Activated CD4-positive, alpha-beta T cell treated with anti-CD3 and anti-CD28 coated beads, Interleukin-2, amount 10 ng/mL, durations not matched to agents 24 days and 14 days (primary cell): ENCODE results near the gene PLCB3. TPM values are rescaled to one million over a fixed set of nuclear protein-coding genes. Genes with fewer than 3 reads are reported as not detected.
"Not testable (repeated sequence)": the region's sequence is repeated elsewhere in the genome, so short reads cannot be mapped to it uniquely, and the experiment has no call there.

Experiments
- DNase-seq: peaks from one replicate; pipeline ENCODE4 v3.0.0; 2022
- H3K27ac Mint-ChIP-seq: one replicate; pipeline ENCODE4 v1.8.0; 2022; ENCODE audit warnings: mild to moderate bottlenecking, mixed read lengths
- H3K27me3 Mint-ChIP-seq: one replicate; pipeline ENCODE4 v1.8.0; 2022; ENCODE audit warnings: mixed read lengths
- H3K36me3 Mint-ChIP-seq: one replicate; pipeline ENCODE4 v1.8.0; 2022; ENCODE audit warnings: low read depth, mild to moderate bottlenecking, mixed read lengths
- H3K4me1 Mint-ChIP-seq: one replicate; pipeline ENCODE4 v1.8.0; 2021; ENCODE audit warnings: mixed read lengths
- H3K4me3 Mint-ChIP-seq: one replicate; pipeline ENCODE4 v1.8.0; 2022; ENCODE audit warnings: mild to moderate bottlenecking, moderate library complexity, mixed read lengths
- H3K9me3 Mint-ChIP-seq: one replicate; pipeline ENCODE4 v1.8.0; 2021; ENCODE audit warnings: mixed read lengths
- intact Hi-C: fragments of 100-400 bp; cut with micrococcal nuclease; formaldehyde crosslinking; loops from one replicate; pipeline ENCODE4 v1.15.1; 2023
- total RNA-seq: library from RNA; stranded (reverse); gene quantifications from 2 replicates; pipeline ENCODE4 v1.2.3, GENCODE V29; 2022

PLCB3 gene
- total RNA-seq, 1 donor from 2014 or later = 16.6 TPM

DNA sequence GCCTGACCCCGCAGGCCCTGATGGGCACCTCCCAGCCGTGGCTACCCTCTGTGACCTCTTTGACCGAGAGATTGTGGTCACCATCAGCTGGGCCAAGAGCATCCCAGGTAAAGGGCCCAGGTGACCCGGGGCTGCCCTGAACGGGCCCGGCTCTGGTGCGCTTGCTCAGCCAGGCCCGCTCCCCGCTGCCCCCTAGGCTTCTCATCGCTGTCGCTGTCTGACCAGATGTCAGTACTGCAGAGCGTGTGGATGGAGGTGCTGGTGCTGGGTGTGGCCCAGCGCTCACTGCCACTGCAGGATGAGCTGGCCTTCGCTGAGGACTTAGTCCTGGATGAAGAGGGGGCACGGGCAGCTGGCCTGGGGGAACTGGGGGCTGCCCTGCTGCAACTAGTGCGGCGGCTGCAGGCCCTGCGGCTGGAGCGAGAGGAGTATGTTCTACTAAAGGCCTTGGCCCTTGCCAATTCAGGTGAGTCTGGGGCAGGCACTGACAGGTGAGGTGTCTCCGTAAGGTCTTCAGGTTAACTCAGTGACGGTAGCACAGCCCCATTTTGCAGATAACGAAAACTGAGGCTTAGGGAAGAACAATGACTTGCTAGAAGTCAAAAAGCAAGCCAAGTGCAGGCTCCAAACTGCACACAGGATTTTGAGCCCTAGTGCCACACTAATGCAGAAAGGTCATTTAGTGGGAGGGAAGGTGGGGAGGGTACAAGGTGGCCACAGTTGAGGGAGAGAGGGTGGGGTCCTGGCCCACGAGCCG is 63.7 kb downstream of the PLCB3 start:
- Mint-ChIP-seq H3K4me1 (peaks cover 32% of the 10 kb centered on the region), H3K36me3 (peaks cover 41% of the 10 kb centered on the region), H3K27ac (peak overlapping the region; percentile 11), H3K27me3 (no peaks in the 10 kb centered on the region), H3K4me3 (peak overlapping the region; percentile 15), H3K9me3 (no peaks in the 10 kb centered on the region)
- DNase-seq = no peak
- intact Hi-C loops = no loop called here

DNA sequence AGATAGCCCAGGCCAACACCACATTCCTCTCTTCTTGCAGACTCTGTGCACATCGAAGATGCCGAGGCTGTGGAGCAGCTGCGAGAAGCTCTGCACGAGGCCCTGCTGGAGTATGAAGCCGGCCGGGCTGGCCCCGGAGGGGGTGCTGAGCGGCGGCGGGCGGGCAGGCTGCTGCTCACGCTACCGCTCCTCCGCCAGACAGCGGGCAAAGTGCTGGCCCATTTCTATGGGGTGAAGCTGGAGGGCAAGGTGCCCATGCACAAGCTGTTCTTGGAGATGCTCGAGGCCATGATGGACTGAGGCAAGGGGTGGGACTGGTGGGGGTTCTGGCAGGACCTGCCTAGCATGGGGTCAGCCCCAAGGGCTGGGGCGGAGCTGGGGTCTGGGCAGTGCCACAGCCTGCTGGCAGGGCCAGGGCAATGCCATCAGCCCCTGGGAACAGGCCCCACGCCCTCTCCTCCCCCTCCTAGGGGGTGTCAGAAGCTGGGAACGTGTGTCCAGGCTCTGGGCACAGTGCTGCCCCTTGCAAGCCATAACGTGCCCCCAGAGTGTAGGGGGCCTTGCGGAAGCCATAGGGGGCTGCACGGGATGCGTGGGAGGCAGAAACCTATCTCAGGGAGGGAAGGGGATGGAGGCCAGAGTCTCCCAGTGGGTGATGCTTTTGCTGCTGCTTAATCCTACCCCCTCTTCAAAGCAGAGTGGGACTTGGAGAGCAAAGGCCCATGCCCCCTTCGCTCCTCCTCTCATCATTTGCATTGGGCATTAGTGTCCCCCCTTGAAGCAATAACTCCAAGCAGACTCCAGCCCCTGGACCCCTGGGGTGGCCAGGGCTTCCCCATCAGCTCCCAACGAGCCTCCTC is 64.6 kb downstream of the PLCB3 start:
- Mint-ChIP-seq H3K4me3 (peak overlapping the region; percentile 92), H3K36me3 (peaks cover 42% of the 10 kb centered on the region), H3K4me1 (peaks cover 35% of the 10 kb centered on the region), H3K27ac (peak overlapping the region; percentile 97)
- H3K27me3 Mint-ChIP-seq, H3K9me3 Mint-ChIP-seq, DNase-seq, intact Hi-C loops: not testable (repeated sequence)

DNA sequence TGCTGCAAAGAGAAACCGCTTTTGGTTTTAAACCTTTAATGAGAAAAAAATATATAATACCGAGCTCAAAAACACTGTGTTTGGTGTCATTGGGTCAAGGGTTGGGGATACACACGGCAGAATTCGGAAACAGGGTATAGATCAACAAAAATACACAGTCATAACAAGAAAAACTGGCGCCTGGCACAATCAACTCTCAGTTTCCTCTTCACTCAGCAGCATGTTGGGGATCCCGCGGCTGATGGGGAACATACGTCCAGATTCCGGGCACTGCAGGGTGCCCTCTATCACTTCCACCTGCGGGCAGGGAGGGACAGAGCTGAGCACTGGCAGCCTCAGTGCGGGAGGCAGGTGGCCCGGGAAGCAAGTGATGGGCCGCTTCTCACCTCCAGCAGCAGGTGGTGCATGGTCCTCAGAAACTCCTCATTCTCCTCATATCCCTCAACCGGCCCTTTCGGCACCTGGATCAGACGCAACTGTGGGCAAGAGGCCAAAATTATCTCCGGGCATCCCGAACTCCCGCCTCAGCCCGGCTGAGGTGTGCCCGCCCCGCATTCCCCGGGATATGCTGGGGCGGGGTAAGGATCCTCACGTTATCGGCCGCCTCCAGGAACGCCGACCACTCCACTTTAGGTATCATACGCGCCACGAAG is 65.5 kb downstream of the PLCB3 start:
- H3K9me3 Mint-ChIP-seq = no peaks in the 10 kb centered on the region
- intact Hi-C loops = loop anchor here (1.0 kb wide), 4 partner anchors 11 to 47 kb away; partner anchors contain the start of genes CCDC88B and ESRRA
- DNase-seq = peak; percentile 80
- H3K4me1 Mint-ChIP-seq = peaks cover 38% of the 10 kb centered on the region
- peak overlapping the region; percentile 97 for H3K27ac Mint-ChIP-seq
- peaks cover 49% of the 10 kb centered on the region for H3K36me3 Mint-ChIP-seq
- H3K27me3 Mint-ChIP-seq = no peaks in the 10 kb centered on the region
- peak overlapping the region; percentile 92 for H3K4me3 Mint-ChIP-seq

DNA sequence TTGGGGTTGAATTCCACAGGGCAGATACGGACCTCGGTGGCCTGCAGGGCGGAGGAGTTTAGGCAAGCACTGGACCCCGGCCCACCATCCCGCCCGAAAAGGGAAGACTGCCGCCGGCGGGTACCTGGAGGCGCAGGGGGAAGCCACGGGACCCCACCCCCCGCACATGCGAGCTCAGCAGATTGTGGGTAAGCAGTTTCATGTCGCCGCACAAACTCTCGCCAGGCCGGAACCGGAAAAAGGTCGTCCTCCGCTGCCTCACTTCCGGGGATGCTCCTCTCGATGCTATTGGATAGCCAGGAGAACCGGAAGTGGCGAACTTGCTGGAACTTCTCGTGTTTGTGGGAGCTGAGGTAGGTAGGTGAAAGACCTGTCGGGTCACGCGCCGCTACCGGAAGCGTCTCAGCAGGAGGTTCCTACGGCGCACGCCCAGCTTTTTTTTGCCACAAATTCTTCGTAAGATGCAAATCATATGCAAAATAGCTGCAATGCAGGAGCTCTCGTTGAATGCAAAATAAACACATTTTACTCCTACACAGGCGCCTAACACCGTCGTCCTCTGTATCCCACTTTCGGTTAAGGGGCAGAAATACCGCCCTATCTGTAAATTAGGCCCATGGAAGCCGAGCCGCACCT is 66.1 kb downstream of the PLCB3 start, which contains the start of gene TRMT112:
TSS of gene TRMT112 (minus strand) at position 235 of the 636 bp plus-strand sequence. CDS start at position 202, 33 bp downstream.
- H3K27me3 Mint-ChIP-seq = no peaks in the 10 kb centered on the region
- peak within 1 kb of the TSS; percentile 97 for H3K27ac Mint-ChIP-seq
- peaks cover 47% of the 10 kb centered on the region for H3K36me3 Mint-ChIP-seq
- intact Hi-C loops = loop anchor here (1.0 kb wide), 4 partner anchors 12 to 48 kb away; partner anchors contain the start of genes CCDC88B and ESRRA
- H3K4me1 Mint-ChIP-seq = peaks cover 38% of the 10 kb centered on the region
- H3K9me3 Mint-ChIP-seq = no peaks in the 10 kb centered on the region
- H3K4me3 Mint-ChIP-seq = peak within 1 kb of the TSS; percentile 92
- DNase-seq = peak; percentile 99

DNA sequence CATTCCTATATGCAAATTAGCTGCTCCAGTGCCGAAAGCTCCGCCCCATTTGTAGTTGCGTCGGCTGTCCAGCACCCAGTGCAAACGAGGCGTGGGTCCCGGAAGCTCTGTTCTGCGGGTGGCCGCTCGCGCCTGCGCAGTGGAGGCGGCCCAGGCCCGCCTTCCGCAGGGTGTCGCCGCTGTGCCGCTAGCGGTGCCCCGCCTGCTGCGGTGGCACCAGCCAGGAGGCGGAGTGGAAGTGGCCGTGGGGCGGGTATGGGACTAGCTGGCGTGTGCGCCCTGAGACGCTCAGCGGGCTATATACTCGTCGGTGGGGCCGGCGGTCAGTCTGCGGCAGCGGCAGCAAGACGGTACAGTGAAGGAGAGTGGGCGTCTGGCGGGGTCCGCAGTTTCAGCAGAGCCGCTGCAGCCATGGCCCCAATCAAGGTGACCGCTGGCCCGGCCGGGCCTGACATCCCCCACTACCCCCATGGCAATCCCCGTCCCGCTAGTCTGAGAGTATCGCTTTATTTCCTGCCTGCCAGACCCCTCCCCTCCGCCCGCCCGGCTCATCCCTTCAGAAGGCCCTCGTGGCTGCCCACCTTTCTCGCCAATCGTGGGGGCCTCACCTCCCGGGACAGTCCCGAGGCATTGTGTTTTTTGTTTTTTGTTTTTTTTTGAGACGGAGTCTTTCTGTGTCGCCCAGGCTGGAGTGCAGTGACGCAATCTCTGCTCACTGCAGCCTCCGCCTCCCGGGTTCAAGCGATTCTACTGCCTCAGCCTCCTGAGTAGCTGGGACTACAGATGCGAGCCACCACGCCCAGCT is 66.8 kb downstream of the PLCB3 start, which contains the start of gene PRDX5:
TSS of gene PRDX5 (plus strand) at position 161 of the 805 bp plus-strand sequence. CDS start at position 256, 95 bp downstream.
- Mint-ChIP-seq H3K4me3 (peak within 1 kb of the TSS; percentile 92), H3K36me3 (peaks cover 42% of the 10 kb centered on the region), H3K4me1 (peaks cover 31% of the 10 kb centered on the region), H3K27me3 (no peaks in the 10 kb centered on the region), H3K27ac (peak within 1 kb of the TSS; percentile 97), H3K9me3 (no peaks in the 10 kb centered on the region)
- DNase-seq = peak; percentile 99
- intact Hi-C loops = loop anchor here (1.0 kb wide), 6 partner anchors 13 to 49 kb away; partner anchors contain the start of genes CCDC88B, ESRRA and GPR137

Other genes starting within 250 kb of the PLCB3 start
- not detected in 2 replicates for gene FLRT1, start 215.6 kb upstream of the PLCB3 start, total RNA-seq
- gene MACROD1, start 85.4 kb upstream of the PLCB3 start, total RNA-seq = 28.6 and 29.6 TPM in 2 replicates
- 521 and 535 TPM in 2 replicates for gene STIP1, start 65.4 kb upstream of the PLCB3 start, total RNA-seq
- gene FERMT3, start 44.8 kb upstream of the PLCB3 start, total RNA-seq = 200 and 213 TPM in 2 replicates
- gene TRPT1, start 25.3 kb upstream of the PLCB3 start, total RNA-seq = 29.8 and 31.7 TPM in 2 replicates
- gene NUDT22, start 25.3 kb upstream of the PLCB3 start, total RNA-seq = 66.1 and 72.6 TPM in 2 replicates
- 19.9 and 20.0 TPM in 2 replicates for gene DNAJC4, start 21.0 kb upstream of the PLCB3 start, total RNA-seq
- gene VEGFB, start 16.9 kb upstream of the PLCB3 start, total RNA-seq = 65.4 and 66.7 TPM in 2 replicates
- gene FKBP2, start 10.4 kb upstream of the PLCB3 start, total RNA-seq = 28.8 and 30.6 TPM in 2 replicates
- gene PPP1R14B, start 4.6 kb upstream of the PLCB3 start, total RNA-seq = 284 TPM in 2 replicates
- 34.0 and 35.5 TPM in 2 replicates for gene BAD, start 33.1 kb downstream of the PLCB3 start, total RNA-seq
- gene GPR137, start 34.3 kb downstream of the PLCB3 start, total RNA-seq = 45.6 and 47.6 TPM in 2 replicates
- gene KCNK4, start 39.8 kb downstream of the PLCB3 start, total RNA-seq = 0.23 and 0.24 TPM in 2 replicates
- gene CATSPERZ, start 48.8 kb downstream of the PLCB3 start, total RNA-seq = not detected in 2 replicates
- 59.6 and 60.6 TPM in 2 replicates for gene ESRRA, start 54.0 kb downstream of the PLCB3 start, total RNA-seq
- gene TRMT112, start 66.0 kb downstream of the PLCB3 start, total RNA-seq = 319 and 320 TPM in 2 replicates
- gene PRDX5, start 66.6 kb downstream of the PLCB3 start, total RNA-seq = 98.0 and 104 TPM in 2 replicates
- gene CCDC88B, start 88.7 kb downstream of the PLCB3 start, total RNA-seq = 116 and 119 TPM in 2 replicates
- gene RPS6KA4, start 107.6 kb downstream of the PLCB3 start, total RNA-seq = 46.3 and 48.6 TPM in 2 replicates